ENCODE measurements around the gene BCL7B.

The BCL7B gene

DNA sequence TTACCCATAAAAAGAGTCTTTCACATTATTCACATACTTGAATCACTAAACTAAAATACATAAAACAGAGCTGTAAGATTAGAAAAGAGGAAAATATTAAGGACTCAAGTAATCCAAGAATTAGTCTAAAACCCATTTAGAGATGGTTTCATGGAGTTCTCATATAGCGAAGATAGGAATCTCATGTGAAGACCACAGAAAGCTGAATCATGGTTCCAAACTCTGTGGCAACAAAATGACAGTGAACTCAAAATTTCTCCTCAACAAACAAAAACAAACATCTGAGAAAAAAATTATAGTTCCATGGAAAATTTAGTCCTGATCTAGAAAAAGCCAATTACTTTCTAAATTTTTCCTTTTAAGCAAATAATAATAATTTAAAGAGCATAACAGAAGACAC lies 70.0 kb downstream of the BCL7B start:
- DNase-seq: no peak
